Neural progenitor cell (in vitro differentiated cells): ENCODE results near the gene SCT.

Experiments used
- CTCF ChIP-seq: fragments of 200-600 bp; sonication (generic); IDR thresholded peaks from 2 replicates; pipeline ENCODE4 v1.5.1; 2017; ENCODE audit warnings: antibody characterized with exemption, mild to moderate bottlenecking
- EZH2 ChIP-seq: fragments of 200-600 bp; sonication (generic); IDR thresholded peaks from 2 replicates; pipeline ENCODE4 v1.6.1; 2017; ENCODE audit warnings: antibody characterized with exemption, mild to moderate bottlenecking, moderate library complexity
- EZH2phosphoT487 ChIP-seq: fragments of 200-600 bp; sonication (generic); IDR thresholded peaks from 2 replicates; pipeline ENCODE4 v1.6.1; 2017; ENCODE audit warnings: antibody characterized with exemption

- TF ChIP-seq EZH2 (no peak), CTCF (no peak), EZH2phosphoT487 (no peak)
These were observed 5.1 kb downstream of the SCT start for GRCh38 chr11:621838-622237.
